NCI-H345 treated with DMSO at 0.1 percent for 48 hours (cell line): ENCODE data around the gene DPH1.
"Not testable (repeated sequence)": the region's sequence is repeated elsewhere in the genome, so short reads cannot be mapped to it uniquely, and the experiment has no call there.

Source experiments
- DNase-seq: peaks from one replicate; lab custom pipeline; 2025; ENCODE audit not compliant: unreplicated experiment; lab: John Stamatoyannopoulos, UW

The DPH1 gene

GRCh38 chr17:2029911-2030778 is at the start of gene DPH1:
DPH1 (plus strand) TSS chr17:2030153; CDS start chr17:2030170, 17 bp downstream.
- DNase-seq: peak; percentile 49

GRCh38 chr17:1980665-1981250 is 49.2 kb upstream of the DPH1 start:
- DNase-seq: no peak

- DNase-seq: not testable (repeated sequence)
Observed at GRCh38 chr17:1982793-1983366, 47.1 kb upstream of the DPH1 start.

GRCh38 chr17:1985093-1985492 is 44.9 kb upstream of the DPH1 start:
- no peak for DNase-seq

GRCh38 chr17:1985686-1986085 is 44.3 kb upstream of the DPH1 start:
- DNase-seq: no peak

GRCh38 chr17:1986783-1987451 is 43.0 kb upstream of the DPH1 start:
- DNase-seq: no peak

GRCh38 chr17:1989135-1989534 is 40.8 kb upstream of the DPH1 start:
- no peak for DNase-seq

- DNase-seq: no peak
Observed at GRCh38 chr17:1992541-1992940, 37.4 kb upstream of the DPH1 start.

GRCh38 chr17:1994707-1995106 is 35.2 kb upstream of the DPH1 start:
- DNase-seq: no peak

- DNase-seq: no peak
Observed at GRCh38 chr17:1995321-1995892, 34.5 kb upstream of the DPH1 start.

- DNase-seq: no peak
Observed at GRCh38 chr17:1995907-1996799, 33.8 kb upstream of the DPH1 start.

GRCh38 chr17:1996800-1997288 is 33.1 kb upstream of the DPH1 start:
- DNase-seq: no peak

- DNase-seq: no peak
Observed at GRCh38 chr17:1997289-1997926, 32.5 kb upstream of the DPH1 start.

- DNase-seq: peak; percentile 9
Observed at GRCh38 chr17:1997927-1998742, 31.8 kb upstream of the DPH1 start.

GRCh38 chr17:1999557-2000251 is 30.2 kb upstream of the DPH1 start:
- peak; percentile 30 for DNase-seq

GRCh38 chr17:2002767-2003329 is 27.1 kb upstream of the DPH1 start:
- no peak for DNase-seq

- DNase-seq: no peak
Observed at GRCh38 chr17:2003525-2003924, 26.4 kb upstream of the DPH1 start.

GRCh38 chr17:2004435-2004952 is 25.5 kb upstream of the DPH1 start:
- no peak for DNase-seq
